ENCODE results near the gene MCMBP.
"Not testable (repeated sequence)": the region's sequence is repeated elsewhere in the genome, so short reads cannot be mapped to it uniquely, and the experiment has no call there.

DNA sequence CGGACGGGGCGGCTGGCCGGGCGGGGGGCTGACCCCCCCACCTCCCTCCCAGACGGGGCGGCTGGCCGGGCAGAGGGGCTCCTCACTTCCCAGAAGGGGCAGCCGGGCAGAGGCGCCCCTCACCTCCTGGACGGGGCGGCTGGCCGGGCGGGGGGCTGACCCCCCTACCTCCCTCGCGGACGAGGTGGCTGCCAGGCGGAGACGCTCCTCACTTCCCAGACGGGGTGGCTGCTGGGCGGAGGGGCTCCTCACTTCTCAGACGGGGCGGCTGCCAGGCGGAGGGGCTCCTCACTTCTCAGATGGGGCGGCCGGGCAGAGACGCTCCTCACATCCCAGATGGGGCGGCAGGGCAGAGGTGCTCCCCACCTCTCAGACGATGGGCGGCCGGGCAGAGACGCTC is 77.5 kb downstream of the MCMBP start:
- TF ChIP-seq, protein P1, sequence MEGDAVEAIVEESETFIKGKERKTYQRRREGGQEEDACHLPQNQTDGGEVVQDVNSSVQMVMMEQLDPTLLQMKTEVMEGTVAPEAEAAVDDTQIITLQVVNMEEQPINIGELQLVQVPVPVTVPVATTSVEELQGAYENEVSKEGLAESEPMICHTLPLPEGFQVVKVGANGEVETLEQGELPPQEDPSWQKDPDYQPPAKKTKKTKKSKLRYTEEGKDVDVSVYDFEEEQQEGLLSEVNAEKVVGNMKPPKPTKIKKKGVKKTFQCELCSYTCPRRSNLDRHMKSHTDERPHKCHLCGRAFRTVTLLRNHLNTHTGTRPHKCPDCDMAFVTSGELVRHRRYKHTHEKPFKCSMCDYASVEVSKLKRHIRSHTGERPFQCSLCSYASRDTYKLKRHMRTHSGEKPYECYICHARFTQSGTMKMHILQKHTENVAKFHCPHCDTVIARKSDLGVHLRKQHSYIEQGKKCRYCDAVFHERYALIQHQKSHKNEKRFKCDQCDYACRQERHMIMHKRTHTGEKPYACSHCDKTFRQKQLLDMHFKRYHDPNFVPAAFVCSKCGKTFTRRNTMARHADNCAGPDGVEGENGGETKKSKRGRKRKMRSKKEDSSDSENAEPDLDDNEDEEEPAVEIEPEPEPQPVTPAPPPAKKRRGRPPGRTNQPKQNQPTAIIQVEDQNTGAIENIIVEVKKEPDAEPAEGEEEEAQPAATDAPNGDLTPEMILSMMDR (IDR thresholded peaks at IDR 0.05): not testable (repeated sequence)
- not testable (repeated sequence) for TF ChIP-seq POLR2A, EP300 (IDR thresholded peaks at IDR 0.05)
